ENCODE data around the gene DNASE1L2. TPM values are rescaled to one million over a fixed set of nuclear protein-coding genes. Genes with fewer than 3 reads are reported as not detected.
A peak's percentile ranks its signal among the peaks of the same experiment; 100 is the strongest.

Gene DNASE1L2
- total RNA-seq, 2 donors from 2014 or later: 0.35 to 1.3 TPM

DNA sequence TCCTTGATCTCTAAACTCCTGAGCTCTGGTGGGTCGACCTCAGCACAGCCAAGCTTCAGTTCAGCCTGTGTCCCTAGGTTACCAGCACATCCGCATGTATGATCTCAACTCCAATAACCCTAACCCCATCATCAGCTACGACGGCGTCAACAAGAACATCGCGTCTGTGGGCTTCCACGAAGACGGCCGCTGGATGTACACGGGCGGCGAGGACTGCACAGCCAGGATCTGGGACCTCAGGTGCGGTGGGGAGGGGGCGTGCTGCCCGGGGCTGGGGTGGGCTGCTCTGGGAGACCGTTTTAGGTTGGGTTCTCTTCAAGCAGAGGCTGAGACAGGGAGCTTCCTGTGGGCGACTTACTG lies 29.8 kb upstream of the DNASE1L2 start:
- H3K27ac Mint-ChIP-seq: peak overlapping the region; percentile 64
- 83 to 94% methylated on average over 6 to 18 of the region's 18 CpGs for WGBS, 2 experiments (ENCODE audit: insufficient coverage in 1 of 2, insufficient read length in 1 of 2)

DNA sequence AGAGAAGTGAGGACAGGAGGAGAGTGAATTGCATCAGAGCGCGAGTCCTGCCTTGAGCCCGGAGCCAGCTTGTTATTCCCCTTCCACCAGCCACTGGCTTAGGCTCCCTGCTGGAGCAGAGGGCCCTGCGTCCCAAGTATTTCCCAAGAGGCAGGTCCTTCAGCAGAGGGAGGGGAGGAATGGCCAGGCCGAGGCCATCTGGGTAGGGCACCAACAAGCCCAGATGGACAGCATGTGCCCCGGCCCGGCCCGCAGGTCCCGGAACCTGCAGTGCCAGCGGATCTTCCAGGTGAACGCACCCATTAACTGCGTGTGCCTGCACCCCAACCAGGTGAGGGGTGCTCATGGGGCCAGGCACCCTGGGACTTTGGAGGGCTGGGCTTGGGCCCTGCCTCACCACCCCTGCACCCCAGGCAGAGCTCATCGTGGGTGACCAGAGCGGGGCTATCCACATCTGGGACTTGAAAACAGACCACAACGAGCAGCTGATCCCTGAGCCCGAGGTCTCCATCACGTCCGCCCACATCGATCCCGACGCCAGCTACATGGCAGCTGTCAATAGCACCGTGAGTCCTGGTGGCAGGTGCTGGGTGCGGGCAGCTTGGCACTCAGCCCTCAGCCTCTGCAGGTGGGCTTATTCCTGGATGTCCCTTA lies 29.3 kb upstream of the DNASE1L2 start:
- Histone ChIP-seq H3K9ac (ENCODE audit: extremely low read depth, low read length, poor library complexity, severe bottlenecking) (no peak overlapping the region), H3K9me3 (ENCODE audit: control insufficient read depth, low read length) (no peaks in the 10 kb centered on the region), H3K4me1 (ENCODE audit: control insufficient read depth, insufficient read depth, low read length) (no peaks in the 10 kb centered on the region), H3K36me3 (ENCODE audit: control insufficient read depth, insufficient read depth, low read length) (peaks cover 17% of the 10 kb centered on the region), H3K27me3 (ENCODE audit: control insufficient read depth, insufficient read depth, low read length, poor library complexity, severe bottlenecking) (no peaks in the 10 kb centered on the region), H3K27ac (ENCODE audit: low read depth, low read length) (no peak overlapping the region), H3K4me3 (ENCODE audit: low read length) (no peak overlapping the region)
- H3K27me3 Mint-ChIP-seq (ENCODE audit: insufficient read depth): peaks cover 14% of the 10 kb centered on the region
- WGBS, 2 experiments (ENCODE audit: insufficient coverage in 1 of 2, insufficient read length in 1 of 2): 94 to 97% methylated on average over 17 to 23 of the region's 23 CpGs
- no peak overlapping the region for H3K27ac Mint-ChIP-seq
- H3K4me3 Mint-ChIP-seq: peak overlapping the region; percentile 68
- no peak for DNase-seq
- peaks cover 5% of the 10 kb centered on the region for H3K9me3 Mint-ChIP-seq
- TF ChIP-seq CTCF (conservative IDR thresholded peaks at IDR 0.05): no peak
- peaks cover 21% of the 10 kb centered on the region for H3K36me3 Mint-ChIP-seq (ENCODE audit: low read depth)
- H3K4me1 Mint-ChIP-seq: peaks cover 2% of the 10 kb centered on the region

More for the DNA sequence above, 29.8 kb upstream of the DNASE1L2 start:
- no peak for TF ChIP-seq CTCF (conservative IDR thresholded peaks at IDR 0.05)
- peaks cover 5% of the 10 kb centered on the region for H3K9me3 Mint-ChIP-seq
- H3K4me1 Mint-ChIP-seq: peaks cover 2% of the 10 kb centered on the region
- H3K36me3 Mint-ChIP-seq (ENCODE audit: low read depth): peaks cover 21% of the 10 kb centered on the region
- no peaks in the 10 kb centered on the region for H3K27me3 ChIP-seq (ENCODE audit: control insufficient read depth, insufficient read depth, low read length, poor library complexity, severe bottlenecking)
- peaks cover 19% of the 10 kb centered on the region for H3K27me3 Mint-ChIP-seq (ENCODE audit: insufficient read depth)
- H3K9me3 ChIP-seq (ENCODE audit: control insufficient read depth, low read length): no peaks in the 10 kb centered on the region
- H3K4me1 ChIP-seq (ENCODE audit: control insufficient read depth, insufficient read depth, low read length): no peaks in the 10 kb centered on the region
- DNase-seq: no peak
- H3K9ac ChIP-seq (ENCODE audit: extremely low read depth, low read length, poor library complexity, severe bottlenecking): peak overlapping the region; percentile 15
- H3K4me3 Mint-ChIP-seq: peak overlapping the region; percentile 68
- H3K36me3 ChIP-seq (ENCODE audit: control insufficient read depth, insufficient read depth, low read length): peaks cover 15% of the 10 kb centered on the region
- H3K4me3 ChIP-seq (ENCODE audit: low read length): peak overlapping the region; percentile 90
- no peak overlapping the region for H3K27ac ChIP-seq (ENCODE audit: low read depth, low read length)

DNA sequence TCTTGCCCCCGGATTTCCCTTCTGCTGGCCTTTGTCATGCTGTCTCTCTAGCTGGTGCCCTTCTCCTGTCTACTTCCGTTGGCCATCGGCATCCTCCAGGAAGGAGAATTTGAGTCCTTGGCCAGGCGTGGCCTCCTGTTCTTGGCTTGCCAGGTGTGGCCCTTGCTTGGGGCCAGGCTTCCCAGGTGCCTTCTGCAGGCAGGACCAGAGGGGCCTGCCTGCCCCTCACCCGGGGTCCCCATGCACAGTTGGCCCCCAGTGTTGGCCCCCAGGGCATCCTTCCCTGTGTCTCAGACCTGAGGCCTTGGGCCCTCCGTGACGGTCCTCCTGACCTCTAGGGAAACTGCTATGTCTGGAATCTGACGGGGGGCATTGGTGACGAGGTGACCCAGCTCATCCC lies 28.4 kb upstream of the DNASE1L2 start:
- no peak overlapping the region for H3K27ac ChIP-seq (ENCODE audit: low read depth, low read length)
- H3K4me3 ChIP-seq (ENCODE audit: low read length): no peak overlapping the region
- peaks cover 25% of the 10 kb centered on the region for H3K36me3 ChIP-seq (ENCODE audit: control insufficient read depth, insufficient read depth, low read length)
- H3K9ac ChIP-seq (ENCODE audit: extremely low read depth, low read length, poor library complexity, severe bottlenecking): no peak overlapping the region
- peaks cover 29% of the 10 kb centered on the region for H3K36me3 Mint-ChIP-seq (ENCODE audit: low read depth)
- DNase-seq: no peak
- peak overlapping the region; percentile 26 for H3K4me3 Mint-ChIP-seq
- H3K27me3 Mint-ChIP-seq (ENCODE audit: insufficient read depth): peaks cover 6% of the 10 kb centered on the region
- H3K27me3 ChIP-seq (ENCODE audit: control insufficient read depth, insufficient read depth, low read length, poor library complexity, severe bottlenecking): no peaks in the 10 kb centered on the region
- whole genome bisulfite sequencing, 2 experiments (ENCODE audit: insufficient coverage in 1 of 2, insufficient read length in 1 of 2): 91 to 97% methylated on average over 5 to 9 of the region's 9 CpGs
- peak overlapping the region; percentile 28 for H3K27ac Mint-ChIP-seq
- peaks cover 6% of the 10 kb centered on the region for H3K4me1 Mint-ChIP-seq
- H3K9me3 Mint-ChIP-seq: peaks cover 5% of the 10 kb centered on the region
- H3K9me3 ChIP-seq (ENCODE audit: control insufficient read depth, low read length): no peaks in the 10 kb centered on the region
- no peaks in the 10 kb centered on the region for H3K4me1 ChIP-seq (ENCODE audit: control insufficient read depth, insufficient read depth, low read length)
- no peak for TF ChIP-seq CTCF (conservative IDR thresholded peaks at IDR 0.05)
